Measurements from ENCODE around the gene ERO1B. TPM values are rescaled to one million over a fixed set of nuclear protein-coding genes. Genes with fewer than 3 reads are reported as not detected.

The ERO1B gene
- total RNA-seq, 1 experiment from 2014 or later: 6.4 TPM

DNA sequence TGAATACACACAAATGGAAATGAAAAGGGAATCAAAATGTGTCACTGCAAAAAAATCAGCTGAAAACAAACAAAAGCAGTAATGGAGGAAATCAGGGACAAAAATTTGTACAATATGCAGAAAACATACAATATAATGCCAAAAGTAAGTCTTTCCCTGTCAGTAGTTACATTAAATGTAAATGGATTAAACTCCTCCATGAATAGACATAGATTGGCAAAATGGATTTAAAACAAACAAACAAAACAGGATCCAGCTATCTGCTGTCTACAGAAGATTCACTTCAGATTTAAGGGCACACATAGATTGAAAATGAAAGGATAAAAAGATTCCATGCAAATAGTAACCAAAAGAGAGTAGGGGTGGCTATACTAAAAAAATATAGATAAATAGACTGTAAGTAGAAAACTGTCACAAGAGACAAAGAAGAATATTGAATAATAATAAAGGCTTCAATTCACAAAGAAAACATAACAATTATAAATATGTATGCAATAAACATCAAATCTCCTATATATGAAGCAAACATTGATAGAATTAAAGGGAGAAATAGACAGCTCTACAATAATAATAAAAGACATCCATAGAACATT is 42.2 kb upstream of the ERO1B start:
- BruUV-seq (replicated peaks): no TSS peak
- no peak overlapping the region for H3K4me3 Mint-ChIP-seq (ENCODE audit: low read depth, unreplicated experiment)
- H3K27ac Mint-ChIP-seq (ENCODE audit: unreplicated experiment): no peak overlapping the region
- no peaks in the 10 kb centered on the region for H3K27me3 Mint-ChIP-seq (ENCODE audit: unreplicated experiment)
- no peak for DNase-seq
- TF ChIP-seq, protein P1, sequence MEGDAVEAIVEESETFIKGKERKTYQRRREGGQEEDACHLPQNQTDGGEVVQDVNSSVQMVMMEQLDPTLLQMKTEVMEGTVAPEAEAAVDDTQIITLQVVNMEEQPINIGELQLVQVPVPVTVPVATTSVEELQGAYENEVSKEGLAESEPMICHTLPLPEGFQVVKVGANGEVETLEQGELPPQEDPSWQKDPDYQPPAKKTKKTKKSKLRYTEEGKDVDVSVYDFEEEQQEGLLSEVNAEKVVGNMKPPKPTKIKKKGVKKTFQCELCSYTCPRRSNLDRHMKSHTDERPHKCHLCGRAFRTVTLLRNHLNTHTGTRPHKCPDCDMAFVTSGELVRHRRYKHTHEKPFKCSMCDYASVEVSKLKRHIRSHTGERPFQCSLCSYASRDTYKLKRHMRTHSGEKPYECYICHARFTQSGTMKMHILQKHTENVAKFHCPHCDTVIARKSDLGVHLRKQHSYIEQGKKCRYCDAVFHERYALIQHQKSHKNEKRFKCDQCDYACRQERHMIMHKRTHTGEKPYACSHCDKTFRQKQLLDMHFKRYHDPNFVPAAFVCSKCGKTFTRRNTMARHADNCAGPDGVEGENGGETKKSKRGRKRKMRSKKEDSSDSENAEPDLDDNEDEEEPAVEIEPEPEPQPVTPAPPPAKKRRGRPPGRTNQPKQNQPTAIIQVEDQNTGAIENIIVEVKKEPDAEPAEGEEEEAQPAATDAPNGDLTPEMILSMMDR (IDR thresholded peaks at IDR 0.05; ENCODE audit: unreplicated experiment): no peak
- H3K9me3 Mint-ChIP-seq (ENCODE audit: low read depth, unreplicated experiment): peaks cover 9% of the 10 kb centered on the region
- intact Hi-C loops (cut with micrococcal nuclease; ENCODE audit: unreplicated experiment): no loop called here
- no peaks in the 10 kb centered on the region for H3K36me3 Mint-ChIP-seq (ENCODE audit: insufficient read depth, unreplicated experiment)
- no peaks in the 10 kb centered on the region for H3K4me1 Mint-ChIP-seq (ENCODE audit: low read depth, unreplicated experiment)
- CTCF ChIA-PET: no interaction called here

DNA sequence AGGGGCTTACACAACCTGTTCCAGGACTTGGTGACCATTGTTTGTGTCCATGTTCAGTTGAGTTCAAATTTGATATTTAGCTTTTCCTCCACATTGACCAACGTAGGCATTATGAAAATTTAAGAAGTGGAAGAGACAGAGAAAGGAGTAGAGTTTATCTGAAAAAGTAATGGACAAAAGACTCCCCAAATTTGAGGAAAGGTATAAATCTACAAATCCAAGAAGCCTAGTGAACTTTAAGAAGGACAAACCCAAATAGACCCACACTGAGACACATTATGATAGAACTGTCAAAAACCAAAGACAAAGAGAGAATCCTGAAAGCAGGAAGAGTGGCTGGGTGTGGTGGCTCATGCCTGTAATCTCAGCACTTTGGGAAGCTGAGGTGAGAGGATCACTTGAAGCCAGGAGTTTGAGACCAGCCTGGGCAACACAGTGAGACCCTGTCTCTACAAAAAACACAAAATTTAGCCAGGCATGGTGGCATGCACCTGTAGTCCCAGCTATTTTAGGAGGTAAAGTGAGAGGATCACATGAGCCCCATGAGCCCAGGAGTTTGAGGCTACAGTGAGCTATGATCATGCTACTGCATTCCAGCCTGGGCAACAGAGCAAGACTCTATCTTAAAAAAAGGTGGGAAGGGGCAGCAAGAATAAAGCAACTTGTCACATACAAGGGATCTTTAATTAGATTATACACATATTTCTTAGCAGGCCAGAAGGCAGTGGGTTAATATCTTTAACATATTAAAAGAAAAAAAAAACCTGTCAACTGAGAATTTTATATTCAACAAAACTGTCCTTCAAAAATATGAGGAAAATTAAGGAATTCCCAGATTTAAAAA is 41.0 kb upstream of the ERO1B start:
- H3K4me3 Mint-ChIP-seq (ENCODE audit: low read depth, unreplicated experiment): no peak overlapping the region
- H3K9me3 Mint-ChIP-seq (ENCODE audit: low read depth, unreplicated experiment): peaks cover 9% of the 10 kb centered on the region
- CTCF ChIA-PET: no interaction called here
- no peaks in the 10 kb centered on the region for H3K4me1 Mint-ChIP-seq (ENCODE audit: low read depth, unreplicated experiment)
- H3K36me3 Mint-ChIP-seq (ENCODE audit: insufficient read depth, unreplicated experiment): no peaks in the 10 kb centered on the region
- TF ChIP-seq, protein P1 (IDR thresholded peaks at IDR 0.05; ENCODE audit: unreplicated experiment): no peak
- H3K27ac Mint-ChIP-seq (ENCODE audit: unreplicated experiment): no peak overlapping the region
- intact Hi-C loops (cut with micrococcal nuclease; ENCODE audit: unreplicated experiment): no loop called here
- DNase-seq: no peak
- no TSS peak for BruUV-seq (replicated peaks)
- no peaks in the 10 kb centered on the region for H3K27me3 Mint-ChIP-seq (ENCODE audit: unreplicated experiment)

DNA sequence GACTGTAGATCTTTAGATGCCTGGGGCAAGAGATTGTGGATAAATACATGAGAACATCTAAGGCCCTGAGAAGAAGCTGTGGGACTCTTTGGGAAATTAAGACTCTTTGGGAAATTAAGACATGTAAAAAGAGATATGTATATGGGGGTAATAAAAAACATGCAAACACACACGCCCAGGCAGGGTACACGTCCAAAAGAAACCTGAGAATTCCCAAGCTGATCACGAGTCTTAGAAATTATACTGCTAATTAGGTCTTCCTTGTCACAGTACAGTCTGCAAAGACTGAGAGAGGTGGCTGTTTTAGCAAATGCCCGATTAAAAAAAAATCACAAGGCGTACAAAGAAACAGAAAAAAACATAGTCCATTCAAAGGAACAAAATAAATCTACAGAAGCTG is 39.3 kb upstream of the ERO1B start:
- Mint-ChIP-seq H3K4me1 (ENCODE audit: low read depth, unreplicated experiment) (no peaks in the 10 kb centered on the region), H3K9me3 (ENCODE audit: low read depth, unreplicated experiment) (peaks cover 9% of the 10 kb centered on the region), H3K36me3 (ENCODE audit: insufficient read depth, unreplicated experiment) (no peaks in the 10 kb centered on the region), H3K27ac (ENCODE audit: unreplicated experiment) (no peak overlapping the region), H3K4me3 (ENCODE audit: low read depth, unreplicated experiment) (no peak overlapping the region), H3K27me3 (ENCODE audit: unreplicated experiment) (no peaks in the 10 kb centered on the region)
- DNase-seq: no peak
- CTCF ChIA-PET: no interaction called here
- intact Hi-C loops (cut with micrococcal nuclease; ENCODE audit: unreplicated experiment): no loop called here
- TF ChIP-seq, protein P1 (IDR thresholded peaks at IDR 0.05; ENCODE audit: unreplicated experiment): no peak
- BruUV-seq (replicated peaks): no TSS peak

DNA sequence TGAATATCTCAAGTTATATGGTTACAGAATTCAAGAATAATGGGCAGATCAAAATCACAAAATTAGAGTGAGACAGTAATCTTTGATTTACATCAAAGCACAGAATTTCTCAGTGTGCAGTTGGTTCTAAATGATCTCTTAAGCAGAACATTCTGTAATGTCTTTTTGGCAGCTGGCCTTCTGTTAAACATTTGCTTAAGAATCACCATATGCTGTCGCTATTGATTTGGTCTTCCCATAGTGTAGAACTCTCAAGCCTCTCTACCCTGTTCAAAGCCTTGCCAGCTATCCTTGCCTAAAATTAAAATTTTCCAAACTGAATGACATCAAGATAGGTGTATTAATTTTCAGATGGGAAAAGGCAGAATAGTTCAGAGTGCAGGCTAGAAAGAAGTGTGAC is 38.9 kb upstream of the ERO1B start:
- no peak for DNase-seq
- Mint-ChIP-seq H3K36me3 (ENCODE audit: insufficient read depth, unreplicated experiment) (no peaks in the 10 kb centered on the region), H3K9me3 (ENCODE audit: low read depth, unreplicated experiment) (peaks cover 9% of the 10 kb centered on the region), H3K27ac (ENCODE audit: unreplicated experiment) (no peak overlapping the region), H3K4me3 (ENCODE audit: low read depth, unreplicated experiment) (no peak overlapping the region), H3K27me3 (ENCODE audit: unreplicated experiment) (no peaks in the 10 kb centered on the region), H3K4me1 (ENCODE audit: low read depth, unreplicated experiment) (no peaks in the 10 kb centered on the region)
- BruUV-seq (replicated peaks): no TSS peak
- CTCF ChIA-PET: interaction anchor here (0.6 kb wide), 1 partner anchor 144 kb away, joined by 3 read pairs; no protein-coding TSS in a partner anchor
- TF ChIP-seq, protein P1 (IDR thresholded peaks at IDR 0.05; ENCODE audit: unreplicated experiment): no peak
- intact Hi-C loops (cut with micrococcal nuclease; ENCODE audit: unreplicated experiment): no loop called here
